ENCODE data around the gene AUTS2.

AUTS2 gene

GRCh38 chr7:70015353-70015752 lies 417.1 kb downstream of the AUTS2 start:
- DNase-seq = no peak

GRCh38 chr7:70016044-70016770 lies 417.9 kb downstream of the AUTS2 start:
- DNase-seq = no peak

GRCh38 chr7:70017357-70017756 lies 419.1 kb downstream of the AUTS2 start:
- no peak for DNase-seq

- DNase-seq = no peak
Measured at GRCh38 chr7:70018700-70019099, 420.4 kb downstream of the AUTS2 start.

GRCh38 chr7:70027867-70028266 lies 429.6 kb downstream of the AUTS2 start:
- no peak for DNase-seq

GRCh38 chr7:70028620-70029019 lies 430.3 kb downstream of the AUTS2 start:
- no peak for DNase-seq

GRCh38 chr7:70029993-70030392 lies 431.7 kb downstream of the AUTS2 start:
- no peak for DNase-seq

GRCh38 chr7:70030745-70031144 lies 432.5 kb downstream of the AUTS2 start:
- DNase-seq = no peak

- DNase-seq = no peak
Measured at GRCh38 chr7:70031245-70031644, 433.0 kb downstream of the AUTS2 start.

GRCh38 chr7:70032649-70033048 lies 434.4 kb downstream of the AUTS2 start:
- no peak for DNase-seq

GRCh38 chr7:70033226-70033625 lies 435.0 kb downstream of the AUTS2 start:
- DNase-seq = no peak

GRCh38 chr7:70034999-70035398 lies 436.7 kb downstream of the AUTS2 start:
- no peak for DNase-seq

- DNase-seq = no peak
Measured at GRCh38 chr7:70035519-70035918, 437.2 kb downstream of the AUTS2 start.

- DNase-seq = no peak
Measured at GRCh38 chr7:70035955-70036354, 437.7 kb downstream of the AUTS2 start.

GRCh38 chr7:70036695-70037094 lies 438.4 kb downstream of the AUTS2 start:
- DNase-seq = no peak

- DNase-seq = no peak
Measured at GRCh38 chr7:70037171-70037933, 439.1 kb downstream of the AUTS2 start.

- DNase-seq = no peak
Measured at GRCh38 chr7:70040051-70040450, 441.8 kb downstream of the AUTS2 start.

- DNase-seq = peak; percentile 69
Measured at GRCh38 chr7:70040970-70041766, 442.9 kb downstream of the AUTS2 start.

- peak; percentile 48 for DNase-seq
Measured at GRCh38 chr7:70042533-70042932, 444.3 kb downstream of the AUTS2 start.

GRCh38 chr7:70043015-70043538 lies 444.8 kb downstream of the AUTS2 start:
- DNase-seq = no peak

- no peak for DNase-seq
Measured at GRCh38 chr7:70044064-70044463, 445.8 kb downstream of the AUTS2 start.

GRCh38 chr7:70044525-70044924 lies 446.2 kb downstream of the AUTS2 start:
- no peak for DNase-seq

GRCh38 chr7:70044981-70045380 lies 446.7 kb downstream of the AUTS2 start:
- DNase-seq = no peak
